Measurements from ENCODE around the gene TOP3B.

TOP3B gene

GRCh38 chr22:21961127-21961867, 21.3 kb downstream of the TOP3B start:
- no peak for DNase-seq

- no peak for DNase-seq
These were observed 22.1 kb downstream of the TOP3B start for GRCh38 chr22:21960200-21961126.

- no peak for DNase-seq
These were observed 23.1 kb downstream of the TOP3B start for GRCh38 chr22:21959274-21960074.

- DNase-seq = no peak
These were observed 24.0 kb downstream of the TOP3B start for GRCh38 chr22:21958360-21959273.

- peak; percentile 80 to 93 (median 85) for DNase-seq
These were observed 29.7 kb downstream of the TOP3B start, which contains the start of gene PPM1F for GRCh38 chr22:21952586-21953571. TSS of gene PPM1F (minus strand) at chr22:21952848. CDS start at chr22:21946048, 6,800 bp downstream.

- peak in 1 of 5 donors; percentile 15 for DNase-seq
These were observed 30.6 kb downstream of the TOP3B start for GRCh38 chr22:21951931-21952465.

GRCh38 chr22:21951062-21951461, 31.5 kb downstream of the TOP3B start:
- no peak for DNase-seq

- DNase-seq = no peak
These were observed 32.6 kb downstream of the TOP3B start for GRCh38 chr22:21949948-21950347.

GRCh38 chr22:21949569-21949918, 33.0 kb downstream of the TOP3B start:
- DNase-seq = no peak

GRCh38 chr22:21948824-21949568, 33.6 kb downstream of the TOP3B start:
- no peak for DNase-seq

GRCh38 chr22:21948390-21948789, 34.2 kb downstream of the TOP3B start:
- no peak for DNase-seq

GRCh38 chr22:21947040-21948014, 35.3 kb downstream of the TOP3B start:
- no peak for DNase-seq

- no peak for DNase-seq
These were observed 36.2 kb downstream of the TOP3B start for GRCh38 chr22:21946262-21946925.

- no peak for DNase-seq
These were observed 36.9 kb downstream of the TOP3B start for GRCh38 chr22:21945453-21946261.

- DNase-seq = no peak
These were observed 37.7 kb downstream of the TOP3B start for GRCh38 chr22:21944871-21945270.

- DNase-seq = no peak
These were observed 38.8 kb downstream of the TOP3B start for GRCh38 chr22:21943571-21944448.
